Spleen (tissue), 7 donors: ENCODE data around the gene ZNF844.

Experiments
- CTCF ChIP-seq, 11 experiments: fragments of 200-600 bp in 7 of 11; fragments of 450-650 bp in 4 of 11; sonication (generic) in 4 of 11; IDR thresholded peaks in 8 of 11; conservative IDR thresholded peaks in 3 of 11; 1 replicate in 7 of 11; 2 replicates in 4 of 11; pipeline versions ENCODE4 v1.4.0 to v1.8.0; 2016 to 2021; ENCODE audit warnings: antibody characterized with exemption in 11 of 11, inconsistent platforms in 4 of 11, mild to moderate bottlenecking in 1 of 11
- POLR2A ChIP-seq, 3 donors: fragments of 450-650 bp; IDR thresholded peaks; one replicate each; pipeline ENCODE4 v1.5.1; 2017; ENCODE audit warnings: antibody characterized with exemption in 3 of 3, mild to moderate bottlenecking in 1 of 3
- donor health status: DM: no; HTN: no; CAD: no; lungs with moderate emphysema.
- donor health status: DM: no; HTN: no; CAD: no.
- donor health status: DM: no; HTN: no; CAD: no.

GRCh38 chr19:12077375-12077774 is 12.8 kb downstream of the ZNF844 start:
- no peak for TF ChIP-seq CTCF (IDR thresholded peaks at IDR 0.05 in 8 of 11, conservative IDR thresholded peaks at IDR 0.05 in 3 of 11)
- TF ChIP-seq POLR2A (IDR thresholded peaks at IDR 0.05): no peak
